Uterus (tissue), 4 donors: ENCODE measurements around the gene PHF12. TPM values are rescaled to one million over a fixed set of nuclear protein-coding genes. Genes with fewer than 3 reads are reported as not detected.
"Not testable (repeated sequence)": the region's sequence is repeated elsewhere in the genome, so short reads cannot be mapped to it uniquely, and the experiment has no call there.

Experiments
- DNase-seq, 2 donors: peaks; one replicate each; pipeline ENCODE4 v3.0.0-alpha.2; 2019 to 2020
- H3K27ac ChIP-seq, 2 donors: fragments of 200-600 bp; sonication (generic); 1 replicate in 1 of 2; 2 replicates in 1 of 2; pipeline ENCODE4 v1.5.1; 2016 to 2018
- H3K27me3 ChIP-seq, 2 donors: fragments of 200-600 bp; sonication (generic); one replicate each; pipeline ENCODE4 v1.5.1; 2018 to 2019; ENCODE audit warnings: control low read depth in 1 of 2
- H3K36me3 ChIP-seq, 2 donors: fragments of 200-600 bp; sonication (generic); one replicate each; pipeline ENCODE4 v1.5.1; 2019; ENCODE audit warnings: control low read depth in 1 of 2
- H3K4me1 ChIP-seq, 2 donors: fragments of 200-600 bp; sonication (generic); one replicate each; pipeline ENCODE4 v1.5.1; 2018 to 2019; ENCODE audit warnings: control low read depth in 1 of 2
- H3K4me3 ChIP-seq, 2 donors: fragments of 200-600 bp; sonication (generic); 1 replicate in 1 of 2; 2 replicates in 1 of 2; pipeline ENCODE4 v1.5.1; 2018 to 2019; ENCODE audit warnings: mild to moderate bottlenecking in 1 of 2
- H3K9me3 ChIP-seq, 2 donors: fragments of 200-600 bp; sonication (generic); one replicate each; pipeline ENCODE4 v1.5.1; 2019; ENCODE audit warnings: control low read depth in 1 of 2
- POLR2A ChIP-seq, 2 donors: fragments of 450-650 bp; IDR thresholded peaks; one replicate each; pipeline ENCODE4 v1.6.1; 2016; ENCODE audit warnings: antibody characterized with exemption in 2 of 2, mild to moderate bottlenecking in 1 of 2, moderate library complexity in 1 of 2
- intact Hi-C: fragments of 100-400 bp; cut with DNase I; formaldehyde crosslinking; loops from one replicate; pipeline ENCODE4 v1.15.1; 2023; ENCODE audit warnings: low total_unique reads
- total RNA-seq, 4 donors: library from RNA; depleted of rRNA in 3 of 4; stranded (reverse); fragments of >200 nt in 3 of 4; gene quantifications; one replicate each; pipeline versions ENCODE4 v1.1.0 to v1.2.4, GENCODE V29; 2014 to 2023
- TF ChIP-seq, protein P1 (sequence below), 4 experiments: fragments of 200-600 bp in 2 of 4; fragments of 450-650 bp in 2 of 4; sonication (generic) in 2 of 4; IDR thresholded peaks; one replicate each; pipeline ENCODE4 v1.5.1; 2016 to 2019; ENCODE audit warnings: antibody characterized with exemption in 4 of 4, mild to moderate bottlenecking in 2 of 4, moderate library complexity in 1 of 4
- donor health status: DM: yes; HTN: yes; CAD: no.

PHF12 gene
- total RNA-seq, 4 donors from 2014 or later = 22.1 to 78.4 (median 55.2) TPM

- H3K36me3 ChIP-seq = no peaks in the 10 kb centered on the region
- H3K9me3 ChIP-seq = no peaks in the 10 kb centered on the region
- H3K27ac ChIP-seq = peak overlapping the region; percentile 78 to 84
- H3K4me3 ChIP-seq = no peak overlapping the region
- intact Hi-C loops = no loop called here
- H3K4me1 ChIP-seq = peaks cover 14 to 15% of the 10 kb centered on the region in 2 donors
- no peaks in the 10 kb centered on the region for H3K27me3 ChIP-seq
- TF ChIP-seq, protein P1, sequence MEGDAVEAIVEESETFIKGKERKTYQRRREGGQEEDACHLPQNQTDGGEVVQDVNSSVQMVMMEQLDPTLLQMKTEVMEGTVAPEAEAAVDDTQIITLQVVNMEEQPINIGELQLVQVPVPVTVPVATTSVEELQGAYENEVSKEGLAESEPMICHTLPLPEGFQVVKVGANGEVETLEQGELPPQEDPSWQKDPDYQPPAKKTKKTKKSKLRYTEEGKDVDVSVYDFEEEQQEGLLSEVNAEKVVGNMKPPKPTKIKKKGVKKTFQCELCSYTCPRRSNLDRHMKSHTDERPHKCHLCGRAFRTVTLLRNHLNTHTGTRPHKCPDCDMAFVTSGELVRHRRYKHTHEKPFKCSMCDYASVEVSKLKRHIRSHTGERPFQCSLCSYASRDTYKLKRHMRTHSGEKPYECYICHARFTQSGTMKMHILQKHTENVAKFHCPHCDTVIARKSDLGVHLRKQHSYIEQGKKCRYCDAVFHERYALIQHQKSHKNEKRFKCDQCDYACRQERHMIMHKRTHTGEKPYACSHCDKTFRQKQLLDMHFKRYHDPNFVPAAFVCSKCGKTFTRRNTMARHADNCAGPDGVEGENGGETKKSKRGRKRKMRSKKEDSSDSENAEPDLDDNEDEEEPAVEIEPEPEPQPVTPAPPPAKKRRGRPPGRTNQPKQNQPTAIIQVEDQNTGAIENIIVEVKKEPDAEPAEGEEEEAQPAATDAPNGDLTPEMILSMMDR (IDR thresholded peaks at IDR 0.05) = no peak
- no peak for TF ChIP-seq POLR2A (IDR thresholded peaks at IDR 0.05)
- DNase-seq = no peak
Observed at GRCh38 chr17:28906706-28907438, 44.4 kb downstream of the PHF12 start.

DNA sequence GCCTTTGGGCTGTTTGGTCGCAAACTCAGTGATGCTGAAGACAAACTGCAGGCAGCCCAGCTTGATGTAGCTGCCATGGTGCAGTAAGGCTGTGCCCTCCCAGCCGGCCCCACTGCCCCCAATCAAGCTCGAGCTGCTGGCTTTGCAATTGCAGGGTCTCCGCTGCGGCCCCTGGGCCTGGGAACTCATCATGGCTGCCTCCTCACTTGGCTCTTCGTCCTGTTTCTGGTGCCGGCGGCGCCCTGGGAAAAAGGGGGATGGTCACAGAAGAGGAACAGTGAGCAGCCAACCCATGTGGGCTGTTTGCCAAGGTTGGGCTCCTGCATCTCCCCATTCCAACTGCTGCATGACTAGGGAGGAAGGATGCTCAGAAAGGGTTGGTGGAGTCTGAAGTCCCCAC lies 45.0 kb downstream of the PHF12 start:
- Histone ChIP-seq H3K9me3 (no peaks in the 10 kb centered on the region), H3K4me3 (no peak overlapping the region), H3K36me3 (no peaks in the 10 kb centered on the region), H3K27me3 (no peaks in the 10 kb centered on the region), H3K4me1 (peaks cover 14 to 15% of the 10 kb centered on the region in 2 donors), H3K27ac (no peak overlapping the region)
- no peak for TF ChIP-seq POLR2A (IDR thresholded peaks at IDR 0.05)
- TF ChIP-seq, protein P1 (IDR thresholded peaks at IDR 0.05) = no peak
- no peak for DNase-seq
- intact Hi-C loops = no loop called here

- intact Hi-C loops = loop anchor here (5.0 kb wide), 1 partner anchor 48 kb away; the partner anchor contains the start of gene PHF12
- peaks cover 14 to 15% of the 10 kb centered on the region in 2 donors for H3K4me1 ChIP-seq
- H3K36me3 ChIP-seq = no peaks in the 10 kb centered on the region
- TF ChIP-seq, protein P1 (IDR thresholded peaks at IDR 0.05) = no peak
- TF ChIP-seq POLR2A (IDR thresholded peaks at IDR 0.05) = no peak
- no peaks in the 10 kb centered on the region for H3K9me3 ChIP-seq
- H3K27me3 ChIP-seq = no peaks in the 10 kb centered on the region
- no peak overlapping the region for H3K4me3 ChIP-seq
- no peak overlapping the region for H3K27ac ChIP-seq
- DNase-seq = no peak
Observed at GRCh38 chr17:28904800-28905199, 46.5 kb downstream of the PHF12 start.

- H3K36me3 ChIP-seq, H3K27ac ChIP-seq, H3K27me3 ChIP-seq, H3K9me3 ChIP-seq, H3K4me3 ChIP-seq, DNase-seq: not testable (repeated sequence)
- intact Hi-C loops = loop anchor here (5.0 kb wide), 1 partner anchor 49 kb away; the partner anchor contains the start of gene PHF12
- H3K4me1 ChIP-seq = peaks cover 8 to 10% of the 10 kb centered on the region in 2 donors
Observed at GRCh38 chr17:28903546-28903841, 47.8 kb downstream of the PHF12 start.

GRCh38 chr17:28902819-28903545 lies 48.3 kb downstream of the PHF12 start, which contains the start of gene DHRS13:
TSS of gene DHRS13 (minus strand) at chr17:28903079. CDS start at chr17:28902944, 135 bp downstream.
- Histone ChIP-seq H3K36me3 (no peaks in the 10 kb centered on the region), H3K4me1 (peaks cover 3 to 13% of the 10 kb centered on the region in 2 donors), H3K27me3 (no peaks in the 10 kb centered on the region), H3K27ac (peak within 1 kb of the TSS; percentile 66 to 89), H3K9me3 (no peaks in the 10 kb centered on the region), H3K4me3 (peak within 1 kb of the TSS; percentile 42 to 74)
- peak; percentile 79 to 80 for DNase-seq
- peak in 1 of 2 donors; percentile 39 for TF ChIP-seq POLR2A (IDR thresholded peaks at IDR 0.05)
- TF ChIP-seq, protein P1 (IDR thresholded peaks at IDR 0.05) = peak; percentile 47 to 89 (median 86)
- intact Hi-C loops = loop anchor here (5.0 kb wide), 1 partner anchor 49 kb away; the partner anchor contains the start of gene PHF12
